Left renal pelvis (tissue), 4 donors: ENCODE measurements around the gene EFCAB10. TPM values are rescaled to one million over a fixed set of nuclear protein-coding genes. Genes with fewer than 3 reads are reported as not detected.

Experiments used
- DNase-seq, 4 donors: peaks; one replicate each; pipeline ENCODE4 v3.0.0-alpha.2; 2013; ENCODE audit warnings: low read depth in 4 of 4, low spot score in 3 of 4
- polyA plus RNA-seq, 4 donors: library from polyadenylated mRNA; unstranded; fragments of 120-200 nt; gene quantifications; one replicate each; pipeline ENCODE4 v1.2.1, GENCODE V29; 2013; ENCODE audit not compliant: insufficient read length in 4 of 4

The EFCAB10 gene
- 1 to 10 TPM in 3 of 4 donors, under 1 TPM in 1; 0.75 to 2.4 (median 1.7) TPM for polyA plus RNA-seq

GRCh38 chr7:105581066-105581811 is at the start of gene EFCAB10:
TSS of gene EFCAB10 (minus strand) at chr7:105581493. CDS start at chr7:105581463, 30 bp downstream.
- peak; percentile 41 to 63 (median 58) for DNase-seq

- no peak for DNase-seq
Observed at GRCh38 chr7:105625986-105626385, 44.7 kb upstream of the EFCAB10 start.

GRCh38 chr7:105623906-105624305 is 42.6 kb upstream of the EFCAB10 start:
- DNase-seq, result no peak

DNA sequence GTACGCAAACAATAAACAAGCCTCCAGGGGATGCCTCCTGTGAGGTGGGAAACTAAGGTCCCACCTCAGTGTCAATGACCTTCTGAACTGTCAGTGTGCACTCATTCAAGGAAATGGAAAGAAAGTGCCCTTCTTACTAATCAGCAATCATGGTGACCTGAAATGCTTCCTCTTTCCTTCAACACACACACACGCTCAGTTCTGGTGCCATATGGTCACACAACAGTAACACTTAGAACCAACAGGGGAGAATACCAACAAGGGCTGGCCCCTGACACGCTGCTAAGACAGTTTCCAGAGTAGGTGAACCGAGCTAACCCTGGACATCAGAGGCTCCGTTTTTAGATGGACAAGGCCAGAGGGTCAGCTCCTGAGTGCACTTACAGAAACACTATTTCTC is 42.1 kb upstream of the EFCAB10 start:
- no peak for DNase-seq

DNA sequence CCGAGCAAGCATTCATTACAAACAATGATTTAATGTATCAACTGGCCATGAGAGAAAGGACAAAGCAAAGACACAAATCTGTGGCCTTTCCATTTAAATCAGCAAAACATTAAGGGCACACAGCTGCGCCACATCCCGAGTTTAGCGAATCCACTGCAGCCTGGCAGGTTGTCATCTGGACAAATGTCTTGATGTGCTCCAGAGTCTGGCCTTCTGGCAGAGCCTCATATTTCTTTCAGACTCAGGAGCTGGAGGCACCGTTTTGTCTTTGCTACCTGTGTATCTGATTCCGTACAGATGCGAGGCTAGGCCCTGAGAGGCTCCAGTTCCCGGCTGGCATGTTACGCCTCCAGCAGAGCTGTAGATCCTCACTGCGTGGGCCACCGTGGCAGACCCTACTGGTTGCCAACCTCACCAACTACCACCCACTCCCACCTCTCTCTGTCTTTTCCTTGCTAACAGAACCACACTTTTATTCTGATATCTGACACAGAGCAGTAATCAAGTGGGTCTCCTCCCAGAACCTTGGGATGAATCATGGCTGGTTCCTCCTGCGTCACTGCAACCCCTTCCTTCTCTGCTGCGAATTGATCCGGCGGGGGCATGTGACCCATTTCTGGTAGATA is 40.9 kb upstream of the EFCAB10 start:
- no peak for DNase-seq

GRCh38 chr7:105621617-105622016 is 40.3 kb upstream of the EFCAB10 start:
- no peak for DNase-seq

GRCh38 chr7:105621176-105621575 is 39.9 kb upstream of the EFCAB10 start:
- DNase-seq, result no peak

GRCh38 chr7:105619590-105619989 is 38.3 kb upstream of the EFCAB10 start:
- DNase-seq, result no peak

DNA sequence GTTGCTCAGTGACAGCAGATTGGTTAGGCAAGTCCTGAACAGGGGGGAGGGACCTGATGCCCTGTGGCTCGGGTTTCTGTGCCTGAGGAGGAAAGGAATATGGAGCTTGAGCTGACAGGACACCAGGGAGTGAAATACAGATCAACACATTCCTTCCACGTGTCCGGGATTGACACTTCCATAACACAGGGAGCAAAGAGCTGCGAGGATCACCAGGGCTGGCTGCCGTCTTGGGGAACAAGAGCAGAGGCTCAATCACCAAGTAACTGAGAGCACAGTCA is 36.7 kb upstream of the EFCAB10 start:
- no peak for DNase-seq

- DNase-seq, result no peak
Observed at GRCh38 chr7:105617280-105618015, 36.2 kb upstream of the EFCAB10 start.

DNA sequence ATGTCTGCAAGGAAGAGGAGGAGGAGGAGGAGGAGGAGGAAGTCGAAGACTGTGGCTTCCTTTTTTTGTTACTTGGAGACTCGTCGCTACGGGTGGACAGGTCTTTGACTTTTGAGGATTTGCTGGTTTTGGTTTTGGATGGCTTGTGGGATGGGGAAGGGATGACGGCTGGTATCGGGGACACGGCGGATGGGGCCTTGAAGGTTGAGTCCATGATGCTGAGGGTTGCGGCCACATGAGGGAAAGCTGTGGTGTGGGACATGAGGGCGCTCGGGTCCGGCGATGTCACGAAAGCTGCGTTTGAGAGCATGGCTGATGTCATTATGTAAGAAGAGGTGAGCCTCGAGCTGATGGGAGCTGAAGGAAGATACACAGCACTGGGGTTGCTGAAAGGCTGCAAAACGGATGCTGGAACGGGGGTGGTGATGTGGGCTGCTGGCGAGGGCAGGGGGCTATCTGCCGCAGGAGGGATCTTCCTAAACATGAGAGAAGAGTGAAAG is 33.1 kb upstream of the EFCAB10 start:
- no peak for DNase-seq

GRCh38 chr7:105613611-105614330 is 32.5 kb upstream of the EFCAB10 start:
- no peak for DNase-seq

DNA sequence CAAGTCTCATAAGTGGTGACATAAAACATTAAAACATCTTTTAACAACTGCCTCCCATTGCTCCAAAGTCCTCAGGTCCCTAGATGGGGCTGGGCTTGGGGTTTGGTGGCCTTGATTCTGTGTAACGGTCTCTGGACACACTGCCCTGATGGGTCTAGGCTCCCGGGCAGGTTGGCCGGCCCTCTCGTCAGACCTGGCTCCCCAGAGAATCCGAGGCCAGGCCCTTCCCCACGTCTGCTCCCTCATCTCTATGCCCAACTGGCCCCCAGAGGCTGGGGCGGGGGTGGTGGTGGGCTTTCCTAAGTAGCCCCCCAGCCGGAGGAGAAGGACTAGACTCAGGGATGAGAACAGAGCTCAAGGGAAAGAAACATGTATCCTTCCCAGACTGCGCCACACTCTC is 31.5 kb upstream of the EFCAB10 start:
- no peak for DNase-seq

- DNase-seq, result no peak
Observed at GRCh38 chr7:105611856-105612775, 30.8 kb upstream of the EFCAB10 start.

DNA sequence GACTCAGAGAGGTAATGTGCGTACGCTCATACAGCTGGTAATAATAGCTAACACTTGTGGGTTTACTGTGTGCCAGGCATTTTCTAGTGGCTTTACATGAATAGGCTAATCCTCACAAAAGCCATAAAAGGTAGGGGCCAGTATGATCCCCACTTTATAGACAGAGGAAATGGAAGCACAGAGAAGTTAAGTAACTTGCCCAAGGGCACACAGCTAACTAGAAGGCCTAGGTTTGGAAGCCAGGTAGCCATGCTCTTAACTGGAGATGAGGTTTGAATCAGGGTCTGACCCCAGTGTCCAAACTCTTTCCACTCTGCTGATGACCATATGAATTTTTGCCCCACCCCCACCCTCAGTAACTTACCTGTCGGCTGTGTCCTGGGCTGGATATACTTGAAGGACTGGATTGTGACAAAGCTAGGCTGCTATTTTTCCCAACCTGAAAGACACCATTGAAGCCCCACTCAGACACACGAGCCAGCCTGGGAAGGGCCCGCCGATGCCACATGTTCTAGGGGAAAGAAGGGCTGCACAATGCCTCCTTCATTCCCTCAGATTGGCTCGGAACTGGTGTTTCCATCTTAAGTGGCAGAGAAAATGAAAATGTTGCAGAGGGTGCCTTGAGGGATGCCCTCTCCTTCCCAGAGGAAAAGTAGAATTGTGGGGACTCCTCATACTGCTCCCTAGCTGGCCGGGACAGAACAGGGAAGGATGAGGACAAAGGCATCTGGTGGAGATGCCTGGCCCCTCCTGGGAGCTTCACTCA is 29.1 kb upstream of the EFCAB10 start:
- DNase-seq, result no peak

DNA sequence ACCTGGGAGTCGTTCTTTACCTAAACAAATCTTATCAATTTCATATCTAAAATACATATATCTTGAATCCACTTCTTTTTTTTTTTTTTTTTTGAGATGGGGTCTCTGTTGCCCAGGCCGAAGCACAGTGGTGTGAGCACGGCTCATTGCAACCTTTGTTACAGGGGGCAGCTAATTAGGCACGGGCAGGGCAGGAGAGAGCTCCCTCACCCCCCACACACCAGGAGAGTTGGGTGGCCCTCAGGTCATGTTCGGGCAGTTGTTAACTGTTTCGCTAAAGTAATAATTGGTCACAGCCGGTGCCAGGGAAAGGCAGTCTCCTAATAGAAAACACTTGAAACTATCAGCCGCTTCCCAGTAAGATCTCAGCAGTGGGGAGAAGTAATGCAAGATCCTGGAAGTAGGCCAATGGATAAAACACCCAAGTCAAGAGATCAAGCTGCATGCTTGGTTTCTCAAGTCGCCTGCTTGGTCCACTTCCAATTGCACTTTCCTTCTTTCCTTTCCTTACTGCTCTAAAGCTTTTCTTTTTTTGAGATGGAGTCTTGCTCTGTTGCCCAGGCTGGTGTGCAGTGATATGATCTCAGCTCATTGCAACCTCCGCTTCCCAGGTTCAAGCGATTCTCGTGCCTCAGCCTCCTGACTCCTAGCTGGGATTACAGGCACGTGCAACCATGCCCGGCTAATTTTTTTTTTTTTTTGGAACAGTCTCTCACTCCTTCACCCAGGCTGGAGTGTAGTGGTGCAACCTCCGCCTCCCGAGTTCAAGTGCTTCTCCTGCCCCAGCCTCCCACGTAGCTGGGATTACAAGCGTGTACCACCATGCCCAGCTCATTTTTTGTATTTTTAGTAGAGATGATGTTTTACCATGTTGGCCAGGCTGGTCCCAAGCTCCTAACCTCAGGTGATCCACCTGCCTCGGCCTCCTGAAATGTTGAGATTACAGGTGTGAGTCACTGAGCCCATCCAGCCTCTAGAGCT is 21.3 kb upstream of the EFCAB10 start:
- DNase-seq, result no peak

- no peak for DNase-seq
Observed at GRCh38 chr7:105600720-105601550, 19.6 kb upstream of the EFCAB10 start.
